ENCODE measurements around the gene GOSR2.

- TF ChIP-seq ZNF274 (IDR thresholded peaks at IDR 0.05; ENCODE audit: low read depth, low read length) (no peak), YY1 (IDR thresholded peaks at IDR 0.05; ENCODE audit: insufficient read depth, insufficient read length) (no peak), SUZ12 (IDR thresholded peaks at IDR 0.05; ENCODE audit: extremely low read depth, insufficient read depth, insufficient read length) (no peak)
Observed at GRCh38 chr17:46881015-46881414, 41.9 kb upstream of the GOSR2 start.
